ENCODE results near the gene DLG2.
"Not testable (repeated sequence)": the region's sequence is repeated elsewhere in the genome, so short reads cannot be mapped to it uniquely, and the experiment has no call there.

DLG2 gene

GRCh38 chr11:85643191-85643614, 16.1 kb upstream of the DLG2 start:
- DNase-seq (ENCODE audit: low read depth in 2 of 2): no peak

DNA sequence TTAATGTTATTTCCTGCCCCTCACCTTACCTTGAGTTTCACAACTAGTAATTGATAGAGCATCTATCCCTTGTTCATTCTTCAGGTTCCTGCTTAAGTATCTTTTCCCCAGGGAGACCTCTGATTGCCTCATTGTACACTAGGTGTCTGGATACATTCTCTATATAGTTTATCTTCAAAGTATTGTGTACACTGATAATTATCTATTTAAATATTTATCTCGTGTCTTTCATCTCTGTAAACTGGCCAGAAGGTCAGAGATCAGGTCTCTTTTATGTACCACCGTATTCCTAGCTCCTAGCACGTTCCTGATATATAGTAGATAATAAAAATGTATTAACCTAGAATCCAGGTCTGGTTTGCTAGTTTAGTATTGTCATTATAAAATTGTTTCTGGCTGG, 7.6 kb upstream of the DLG2 start:
- no peak for DNase-seq (ENCODE audit: low read depth in 2 of 2)

DNA sequence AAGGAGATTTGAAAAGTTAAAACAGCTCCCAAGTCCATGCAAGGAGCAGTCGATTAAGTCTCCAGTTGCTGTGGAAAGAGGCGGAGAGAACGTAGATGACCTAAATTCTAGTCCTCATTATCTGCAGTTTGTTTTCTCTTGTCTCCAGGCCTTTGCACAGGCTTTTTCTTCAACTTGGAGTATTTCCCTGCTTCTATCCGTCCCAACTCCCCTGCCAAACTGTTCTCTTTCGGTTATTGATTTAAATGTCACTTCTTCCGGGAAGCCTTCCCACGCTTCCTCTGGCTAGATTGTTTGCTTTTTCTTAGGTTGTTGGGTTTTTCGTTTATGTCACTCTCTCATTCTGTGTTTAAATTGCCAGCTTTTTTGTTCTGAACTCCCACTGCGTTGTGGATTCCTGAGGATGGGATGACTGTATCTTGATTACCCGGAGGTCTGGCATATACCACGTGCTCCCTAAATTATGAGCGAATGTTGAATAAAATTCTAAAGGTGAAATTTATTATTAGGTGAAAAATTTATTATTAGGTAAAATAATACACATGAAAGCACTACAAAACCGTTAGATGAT, 1.7 kb upstream of the DLG2 start:
- DNase-seq (ENCODE audit: low read depth in 2 of 2): peak in 1 of 2 donors; percentile 28

DNA sequence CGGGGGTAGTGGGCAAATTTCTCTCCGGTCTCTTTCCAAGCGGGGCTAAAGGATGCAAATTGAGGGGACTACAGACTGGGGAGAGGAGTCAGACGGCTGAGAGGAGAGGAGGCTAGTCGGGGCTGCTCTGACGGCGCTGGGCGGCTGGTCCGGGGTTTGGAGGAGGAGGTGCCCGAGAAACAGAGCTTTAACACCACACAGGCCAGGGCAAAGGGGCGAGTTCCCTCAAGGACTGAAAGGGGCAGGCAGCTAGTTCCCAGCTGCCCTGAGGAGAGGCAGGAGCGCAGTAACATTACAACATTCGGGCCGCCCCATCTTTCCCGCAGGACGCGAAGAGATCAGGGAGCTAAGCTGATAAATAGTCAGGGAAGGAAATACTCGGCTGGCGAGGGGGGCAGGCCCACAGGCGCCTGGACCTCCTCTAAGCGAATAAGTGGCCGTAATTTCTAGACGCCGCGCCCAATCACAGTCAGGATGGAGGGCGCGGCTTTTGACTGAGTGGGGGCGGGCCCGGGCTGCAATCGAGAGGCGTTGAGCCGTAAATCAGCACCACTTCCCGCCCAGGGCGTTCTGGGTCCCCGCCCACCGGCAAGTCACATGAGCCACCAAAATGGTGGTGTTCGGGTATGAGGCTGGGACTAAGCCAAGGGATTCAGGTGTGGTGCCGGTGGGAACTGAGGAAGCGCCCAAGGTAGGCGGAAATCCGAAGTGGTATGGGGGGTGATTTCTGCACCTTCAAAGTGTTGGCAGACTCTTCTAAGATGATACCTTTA, 1.0 kb upstream of the DLG2 start, which contains the start of gene TMEM126B:
TSS of gene TMEM126B (plus strand) at position 596 of the 773 bp plus-strand sequence. CDS start at position 611, 15 bp downstream.
- DNase-seq (ENCODE audit: low read depth in 2 of 2): peak; percentile 91 to 94

DNA sequence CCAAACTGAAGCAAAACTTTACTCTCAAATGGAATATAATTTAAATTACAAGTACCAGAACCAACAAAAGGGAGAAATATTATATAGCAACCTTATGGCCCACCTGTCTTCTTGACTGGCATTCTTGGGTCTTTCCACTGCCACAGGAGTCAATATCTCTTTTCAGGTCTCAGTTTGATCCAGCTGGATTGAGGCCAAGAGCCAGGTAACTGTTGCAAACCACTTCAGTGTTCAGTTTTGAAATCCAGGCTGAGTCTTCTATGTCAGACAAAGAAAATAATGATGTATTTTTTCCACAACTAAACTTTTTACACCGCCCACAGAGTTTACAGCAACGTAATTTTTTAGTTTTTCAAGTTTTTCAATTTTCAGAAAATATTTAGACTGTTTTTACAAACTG, 648 bp downstream of the DLG2 start:
- DNase-seq (ENCODE audit: low read depth in 2 of 2): no peak

DNA sequence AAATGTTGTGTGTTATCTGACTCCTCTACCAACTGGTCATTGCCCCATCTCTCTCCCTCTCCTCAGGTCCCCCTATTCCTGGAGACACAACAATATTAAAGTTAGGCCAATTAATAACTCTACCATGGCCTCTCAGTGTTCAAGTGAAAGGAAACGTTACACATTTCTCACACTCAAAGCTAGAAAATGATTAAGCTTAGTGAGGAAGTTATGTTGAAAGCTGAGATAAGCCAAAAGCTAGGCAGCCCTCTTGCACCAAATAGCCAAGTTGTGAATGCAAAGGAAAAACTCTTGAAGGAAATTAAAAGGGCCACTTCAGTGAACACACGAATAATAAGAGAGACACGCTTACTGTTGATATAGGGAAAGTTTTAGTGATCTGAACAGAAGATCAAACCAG, 6.9 kb downstream of the DLG2 start:
- DNase-seq (ENCODE audit: low read depth in 2 of 2): no peak

- DNase-seq (ENCODE audit: low read depth in 2 of 2): no peak
These were observed 7.6 kb downstream of the DLG2 start for GRCh38 chr11:85619499-85619898.

DNA sequence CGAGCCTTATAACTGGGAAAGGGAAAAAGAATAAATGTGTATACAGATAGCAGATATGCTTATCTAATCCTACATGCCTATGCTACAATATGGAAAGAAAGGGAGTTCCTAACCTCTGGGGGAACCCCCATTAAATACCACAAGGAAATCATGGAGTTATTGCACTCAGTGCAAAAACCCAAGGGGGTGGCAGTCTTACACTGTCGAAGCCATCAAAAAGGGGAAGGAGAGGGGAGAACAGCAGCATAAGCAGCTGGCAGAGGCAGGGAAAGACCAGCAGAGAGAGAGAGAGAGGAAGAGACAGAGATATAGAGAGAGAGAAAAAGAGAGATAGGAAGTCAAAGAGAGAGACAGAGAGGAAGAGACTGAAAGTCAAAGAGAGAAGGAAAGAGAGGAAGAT, 15.5 kb downstream of the DLG2 start:
- not testable (repeated sequence) for DNase-seq (ENCODE audit: low read depth in 2 of 2)

DNA sequence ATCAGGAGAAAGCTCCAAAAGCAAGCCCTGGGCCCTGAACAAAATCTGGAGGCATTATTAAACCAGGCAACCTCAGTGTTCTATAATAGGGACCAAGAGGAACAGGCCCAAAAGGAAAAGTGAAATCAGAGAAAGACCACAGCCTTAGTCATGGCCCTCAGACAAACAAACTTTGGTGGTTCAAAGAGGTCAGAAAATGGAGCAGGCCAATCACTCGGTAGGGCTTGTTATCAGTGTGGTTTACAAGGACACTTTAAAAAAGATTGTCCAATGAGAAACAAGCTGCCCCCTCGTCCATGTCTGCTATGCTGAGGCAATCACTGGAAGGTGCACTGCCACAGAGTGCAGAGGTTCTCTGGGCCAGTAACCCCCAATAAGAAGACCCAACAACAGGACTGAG, 17.9 kb downstream of the DLG2 start:
- not testable (repeated sequence) for DNase-seq (ENCODE audit: low read depth in 2 of 2)

DNA sequence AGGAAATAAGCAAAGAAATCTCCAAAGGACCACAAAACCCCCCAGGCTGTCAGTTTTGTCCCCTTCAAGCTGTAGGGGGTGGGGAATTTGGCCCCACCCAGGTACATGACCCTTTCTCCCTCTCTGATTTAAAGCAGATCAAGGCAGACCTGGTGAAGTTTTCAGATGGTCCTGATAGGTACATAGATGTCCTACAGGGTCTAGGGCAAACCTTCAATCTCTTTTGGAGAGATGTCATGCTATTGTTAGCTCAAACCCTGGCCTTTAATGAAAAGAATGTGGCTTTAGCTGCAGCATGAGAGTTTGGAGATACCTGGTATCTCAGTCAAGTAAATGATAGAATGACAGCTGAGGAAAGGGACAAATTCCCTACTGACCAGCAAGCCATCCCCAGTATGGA, 18.5 kb downstream of the DLG2 start:
- DNase-seq (ENCODE audit: low read depth in 2 of 2): not testable (repeated sequence)

DNA sequence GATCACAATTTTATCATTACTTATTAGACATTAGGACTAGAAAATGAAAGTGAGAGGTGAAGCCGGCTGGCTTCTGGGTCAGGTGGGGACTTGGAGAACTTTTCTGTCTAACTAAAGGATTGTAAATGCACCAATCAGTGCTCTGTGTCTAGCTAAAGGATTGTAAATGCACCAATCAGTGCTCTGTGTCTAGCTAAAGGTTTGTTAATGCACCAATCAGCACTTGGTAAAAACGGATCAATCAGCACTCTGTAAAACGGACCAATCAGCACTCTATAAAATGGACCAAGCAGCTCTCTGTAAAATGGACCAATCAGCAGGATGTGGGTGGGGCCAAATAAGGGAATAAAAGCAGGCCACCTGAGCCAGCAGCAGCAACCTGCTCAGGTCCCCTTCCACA, 20.9 kb downstream of the DLG2 start:
- not testable (repeated sequence) for DNase-seq (ENCODE audit: low read depth in 2 of 2)

DNA sequence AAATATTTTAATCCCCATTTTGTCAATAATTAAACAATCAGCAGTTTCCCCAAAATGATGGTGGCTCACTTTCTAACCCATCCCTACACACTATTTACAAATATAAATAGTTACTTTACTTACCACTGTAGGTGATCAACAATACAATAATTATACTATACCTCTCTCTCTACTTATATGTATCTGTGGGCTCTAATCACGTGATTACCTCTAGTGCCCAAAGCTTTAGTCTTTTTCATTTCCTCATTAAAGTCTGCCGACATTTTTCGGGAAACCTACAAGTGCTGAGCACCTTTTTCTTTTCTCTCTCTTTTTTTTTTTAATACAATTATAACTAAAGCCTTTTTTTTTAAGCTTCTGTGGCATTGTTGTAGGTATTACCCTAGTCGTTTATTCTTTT, 23.9 kb downstream of the DLG2 start:
- no peak for DNase-seq (ENCODE audit: low read depth in 2 of 2)

DNA sequence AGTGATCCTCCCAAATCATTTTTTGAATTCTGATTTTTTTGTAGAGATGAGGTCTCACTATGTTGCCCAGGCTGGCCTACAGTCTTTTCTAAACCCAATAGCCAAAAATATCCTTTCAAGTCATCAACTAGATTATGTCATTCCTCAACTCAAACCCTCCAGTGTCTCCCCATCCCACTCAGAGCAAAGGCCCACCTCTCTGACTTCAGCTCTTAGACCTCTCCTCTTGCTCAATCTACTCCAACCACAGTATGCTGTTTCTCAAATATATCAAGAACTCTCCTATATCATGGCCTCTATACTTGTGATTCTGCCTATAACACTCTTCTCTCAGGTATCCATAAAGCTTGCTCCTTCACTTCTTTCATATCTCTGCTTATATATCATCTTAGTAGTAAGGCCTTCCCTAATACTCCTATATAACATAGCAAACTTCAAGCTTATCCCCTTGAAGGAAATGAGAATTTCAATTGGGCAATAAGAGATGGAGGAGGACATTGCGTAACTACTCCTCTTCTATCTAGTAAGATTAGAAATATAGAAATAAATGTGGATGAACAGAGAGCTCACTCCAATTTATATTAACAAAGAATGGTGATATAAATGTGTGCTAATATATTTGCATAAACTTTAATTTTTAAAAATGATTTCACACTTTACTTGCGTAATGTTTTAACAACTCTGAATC, 24.5 kb downstream of the DLG2 start:
- DNase-seq (ENCODE audit: low read depth in 2 of 2): no peak

GRCh38 chr11:85599083-85599482, 28.1 kb downstream of the DLG2 start:
- no peak for DNase-seq (ENCODE audit: low read depth in 2 of 2)

DNA sequence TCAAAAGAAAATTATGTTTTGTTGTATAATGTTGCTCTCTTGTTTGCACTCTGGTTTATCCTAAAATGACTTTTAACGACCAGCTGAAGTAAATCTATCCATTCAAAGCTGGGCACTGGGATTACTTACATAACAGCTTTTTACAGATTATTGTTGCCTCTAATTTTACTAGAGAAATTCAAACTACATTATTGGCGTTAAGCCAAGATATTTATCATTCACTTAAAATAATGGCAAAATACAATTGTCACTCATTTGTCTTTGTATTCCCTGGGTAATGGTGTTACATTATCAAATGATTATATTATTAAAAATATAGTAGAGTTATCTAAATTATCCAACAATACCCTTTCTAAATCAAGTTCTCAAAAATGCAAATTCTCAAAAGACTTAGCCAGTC, 30.3 kb downstream of the DLG2 start:
- DNase-seq (ENCODE audit: low read depth in 2 of 2): no peak

- no peak for DNase-seq (ENCODE audit: low read depth in 2 of 2)
These were observed 31.8 kb downstream of the DLG2 start for GRCh38 chr11:85595285-85595884.

- DNase-seq (ENCODE audit: low read depth in 2 of 2): no peak
These were observed 36.2 kb downstream of the DLG2 start for GRCh38 chr11:85590848-85591483.

DNA sequence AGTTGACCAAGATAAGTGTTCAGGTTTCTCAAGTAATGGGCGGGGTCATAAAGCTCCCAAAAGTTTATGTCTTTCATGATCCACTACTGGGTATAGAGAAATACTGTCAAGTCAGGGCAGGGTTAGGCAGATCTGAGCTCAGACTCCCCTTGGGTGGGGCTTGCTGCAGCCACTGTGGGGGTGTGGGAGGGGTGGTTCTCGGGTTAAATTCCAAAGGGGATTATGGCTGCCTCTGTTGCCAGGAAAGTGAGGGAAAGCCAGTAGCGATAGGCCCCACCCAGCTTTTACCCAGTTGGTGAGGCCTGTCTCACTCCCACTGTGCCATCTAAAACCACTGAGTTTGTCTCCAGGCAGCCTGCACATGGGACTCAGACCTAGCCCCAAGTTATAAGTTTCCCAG, 37.8 kb downstream of the DLG2 start:
- no peak for DNase-seq (ENCODE audit: low read depth in 2 of 2)

DNA sequence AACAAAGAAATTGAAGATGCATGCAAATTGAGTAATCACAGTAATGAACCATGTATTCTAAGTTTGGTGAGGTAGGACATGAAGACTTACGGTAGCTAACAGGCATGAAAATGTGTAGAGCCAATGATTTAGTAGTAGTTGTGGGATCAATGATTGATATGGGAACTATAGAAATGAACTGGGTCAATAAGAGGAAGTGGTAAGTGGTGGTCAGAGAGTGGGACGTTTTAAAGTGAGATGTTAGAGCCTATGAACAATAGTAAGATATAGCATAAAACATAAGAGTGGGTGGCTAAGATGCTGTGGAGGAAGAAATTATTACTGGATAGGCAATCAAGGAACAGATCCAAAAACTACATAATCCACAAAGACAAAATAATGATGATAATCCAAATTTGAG, 45.0 kb downstream of the DLG2 start:
- DNase-seq (ENCODE audit: low read depth in 2 of 2): no peak

DNA sequence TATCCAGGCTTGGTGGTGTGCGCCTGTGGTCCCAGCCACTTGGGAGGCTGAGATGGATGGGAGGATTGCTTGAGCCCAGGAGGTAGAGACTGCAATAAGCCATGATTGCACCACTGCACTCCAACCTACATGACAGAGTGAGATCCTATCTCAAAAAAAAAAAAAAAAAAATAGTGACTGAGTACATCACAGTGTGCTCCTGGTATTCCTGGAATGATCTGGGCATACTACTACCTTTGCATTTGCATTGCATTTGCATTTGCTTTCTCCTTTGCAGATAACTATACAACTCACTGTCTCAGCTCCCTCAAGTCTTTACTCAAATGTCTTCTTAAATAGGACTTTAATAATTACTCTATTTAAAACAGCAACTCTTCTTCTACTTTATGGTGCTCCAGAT, 51.8 kb downstream of the DLG2 start:
- no peak for DNase-seq (ENCODE audit: low read depth in 2 of 2)

- no peak for DNase-seq (ENCODE audit: low read depth in 2 of 2)
These were observed 55.1 kb downstream of the DLG2 start for GRCh38 chr11:85572056-85572455.

DNA sequence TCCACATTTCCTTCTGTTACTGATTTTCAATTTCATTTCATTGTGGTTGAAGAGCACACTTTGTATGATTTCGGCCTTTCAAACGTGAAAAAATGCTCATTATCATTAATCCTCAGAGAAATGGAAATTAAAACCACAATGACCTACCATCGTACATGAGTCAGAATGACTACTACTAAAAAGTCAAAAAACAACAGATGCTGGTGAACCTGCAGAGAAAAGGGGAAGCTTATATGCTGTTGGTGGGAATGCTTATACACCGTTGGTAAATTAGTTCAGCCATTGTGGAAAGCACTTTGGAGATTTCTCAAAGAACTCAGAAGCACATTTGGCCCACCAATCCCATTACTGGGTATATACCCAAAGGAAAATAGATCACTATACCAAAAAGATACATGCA, 57.6 kb downstream of the DLG2 start:
- no peak for DNase-seq (ENCODE audit: low read depth in 2 of 2)

All from stimulated activated CD4-positive, alpha-beta T cell treated with anti-CD3 and anti-CD28 coated beads, Interleukin-1b, Interleukin-23, amount 100 ng/mL, for 4 hours (primary cell).